IPS DF 4.7 (cell line): ENCODE results near the gene WASHC2A.
"Not testable (repeated sequence)": the region's sequence is repeated elsewhere in the genome, so short reads cannot be mapped to it uniquely, and the experiment has no call there.

Source experiments
- DNase-seq: peaks from one replicate; pipeline ENCODE4 v3.0.0-alpha.2; 2013; ENCODE audit warnings: low spot score; ENCODE audit errors: extremely low read depth

The WASHC2A gene

DNA sequence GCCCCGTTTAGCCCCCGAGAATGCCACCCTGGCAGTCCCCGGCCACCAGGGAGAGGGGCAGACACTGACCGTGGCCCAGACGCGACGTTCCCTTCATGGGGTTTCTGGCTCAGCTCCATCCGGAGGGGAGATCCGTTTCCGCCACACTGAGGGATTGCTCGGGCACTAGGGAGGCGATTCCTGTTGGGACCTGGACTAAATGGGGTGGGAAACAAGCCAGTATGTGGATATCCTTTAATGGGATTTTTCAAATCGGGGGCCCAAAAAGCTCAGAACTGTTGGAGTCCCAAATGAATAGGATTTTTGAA is 552 bp downstream of the WASHC2A start:
- not testable (repeated sequence) for DNase-seq

DNA sequence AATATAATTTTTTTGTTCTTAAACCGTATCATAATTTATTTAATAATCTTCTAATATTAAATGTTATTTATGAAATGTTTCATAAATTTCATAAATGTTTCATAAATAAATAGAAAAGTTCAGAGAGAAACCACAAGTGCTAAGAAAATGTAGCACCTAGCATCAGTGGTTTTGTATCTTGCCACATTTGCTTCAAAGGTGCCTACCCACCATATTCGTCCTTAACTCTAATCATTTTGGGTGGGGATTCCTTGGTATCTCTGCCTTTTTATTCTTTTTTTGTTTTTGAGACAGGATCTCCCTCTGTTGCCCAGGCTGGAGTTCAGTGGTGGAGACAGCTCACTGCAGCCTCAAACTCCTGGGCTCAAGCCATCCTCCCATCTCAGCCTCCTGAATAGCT is 7.4 kb downstream of the WASHC2A start:
- not testable (repeated sequence) for DNase-seq

DNA sequence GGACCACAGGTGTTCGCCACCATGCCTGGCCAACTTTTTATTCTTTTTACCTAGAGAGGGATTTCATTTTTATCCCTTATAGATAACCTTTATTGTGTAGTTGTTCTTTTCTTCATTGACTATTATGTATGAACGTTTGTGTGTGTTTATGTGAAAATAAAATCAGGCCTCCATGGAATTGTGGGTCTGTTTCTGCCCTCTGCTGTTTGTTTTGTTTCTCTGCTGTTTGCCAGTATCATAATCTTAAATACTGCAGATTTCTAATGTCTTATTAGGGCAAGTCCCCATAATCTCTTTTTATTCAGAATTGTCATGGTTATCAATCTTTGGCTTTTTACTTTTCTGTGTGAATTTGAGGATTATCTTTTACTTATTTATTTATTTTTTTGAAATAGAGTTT is 7.8 kb downstream of the WASHC2A start:
- DNase-seq, result not testable (repeated sequence)

DNA sequence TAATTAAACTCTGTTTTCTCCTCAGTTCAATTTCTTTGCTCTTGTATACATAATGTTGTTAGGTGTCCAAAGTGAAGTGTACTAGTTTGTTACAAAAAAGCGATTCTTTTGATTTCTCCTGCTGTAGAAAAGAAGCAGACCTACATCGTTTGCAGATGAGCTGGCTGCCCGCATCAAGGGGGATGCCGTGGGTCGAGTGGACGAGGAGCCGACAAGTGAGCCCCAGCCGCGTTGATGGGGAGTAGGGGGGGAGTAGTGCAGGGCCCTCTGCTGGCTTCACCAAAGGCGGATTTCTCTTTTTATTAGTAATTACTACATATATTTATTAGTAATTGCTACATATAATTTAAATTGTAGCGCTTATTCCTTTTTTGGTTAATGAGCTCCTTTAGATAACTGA is 23.6 kb downstream of the WASHC2A start:
- not testable (repeated sequence) for DNase-seq

DNA sequence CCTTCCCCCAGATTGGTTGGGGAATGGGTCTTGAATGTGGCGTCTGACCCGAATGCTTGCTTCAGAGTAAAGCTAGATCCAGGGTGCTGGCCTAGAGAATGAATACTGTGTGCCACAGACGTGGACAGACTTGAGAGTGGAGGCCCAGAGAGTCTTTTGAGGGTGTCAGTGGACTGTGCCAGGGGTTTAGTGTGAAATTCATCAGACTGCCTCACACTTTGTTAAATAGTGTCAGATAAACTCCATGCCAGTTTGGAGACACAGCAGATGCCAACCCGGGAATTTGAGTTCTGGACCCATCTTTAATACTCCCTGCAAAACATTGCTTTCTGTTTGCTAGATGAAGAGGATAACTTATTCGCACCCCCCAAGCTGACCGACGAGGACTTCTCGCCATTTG is 25.2 kb downstream of the WASHC2A start:
- not testable (repeated sequence) for DNase-seq

DNA sequence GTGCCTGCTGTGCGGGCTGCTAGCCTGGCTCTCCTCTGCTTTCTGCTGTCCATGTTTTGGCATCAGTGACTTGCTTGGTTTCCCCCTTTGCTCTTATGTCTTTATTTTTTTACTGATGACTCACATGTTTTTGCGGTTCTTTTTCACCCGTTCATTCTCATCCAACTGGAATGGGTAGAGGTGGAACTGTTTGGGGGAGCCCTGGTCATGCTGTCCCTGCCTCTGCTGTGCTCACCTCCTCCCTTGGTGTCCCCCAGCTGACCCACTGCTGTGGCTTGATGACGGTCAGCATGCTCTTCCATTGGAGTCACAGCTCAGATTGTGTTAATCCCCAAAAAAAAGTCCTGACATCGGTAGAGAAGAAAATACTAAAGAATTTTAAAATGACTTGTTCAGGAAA is 26.9 kb downstream of the WASHC2A start:
- not testable (repeated sequence) for DNase-seq

DNA sequence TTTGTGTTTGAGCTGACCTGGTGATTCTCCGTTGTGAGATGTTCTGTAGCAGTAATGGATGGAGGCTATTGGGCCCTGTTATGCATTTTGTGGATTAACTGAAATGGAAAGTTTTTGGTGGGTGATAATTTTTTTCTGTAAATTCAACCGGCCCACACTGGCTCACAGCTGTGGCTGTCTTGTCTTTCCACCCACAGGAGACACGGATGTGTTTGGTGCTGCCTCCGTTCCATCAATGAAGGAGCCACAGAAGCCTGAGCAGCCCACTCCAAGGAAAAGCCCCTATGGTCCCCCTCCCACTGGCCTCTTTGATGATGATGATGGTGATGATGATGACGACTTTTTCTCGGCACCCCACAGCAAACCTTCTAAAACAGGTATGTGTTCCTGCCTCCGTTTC is 27.6 kb downstream of the WASHC2A start:
- not testable (repeated sequence) for DNase-seq

DNA sequence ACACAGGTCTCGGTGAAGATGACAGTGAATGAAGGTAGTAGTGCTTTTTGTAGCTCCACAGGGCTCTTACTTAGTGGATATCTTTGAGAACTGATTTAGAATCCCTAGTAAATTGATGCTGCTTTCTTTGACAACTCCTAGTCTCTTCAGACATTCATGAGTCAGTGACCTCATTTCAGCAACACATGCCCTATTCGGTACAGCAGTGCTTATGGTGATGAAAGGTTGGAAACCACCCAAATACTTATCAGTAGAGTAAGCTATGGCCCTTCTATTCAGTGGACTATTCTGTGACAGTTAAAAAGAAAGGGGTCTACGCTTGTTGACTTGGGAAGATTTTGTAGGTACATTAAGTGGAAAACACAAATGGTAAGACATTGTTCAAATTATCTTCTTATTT is 29.0 kb downstream of the WASHC2A start:
- DNase-seq, result not testable (repeated sequence)

DNA sequence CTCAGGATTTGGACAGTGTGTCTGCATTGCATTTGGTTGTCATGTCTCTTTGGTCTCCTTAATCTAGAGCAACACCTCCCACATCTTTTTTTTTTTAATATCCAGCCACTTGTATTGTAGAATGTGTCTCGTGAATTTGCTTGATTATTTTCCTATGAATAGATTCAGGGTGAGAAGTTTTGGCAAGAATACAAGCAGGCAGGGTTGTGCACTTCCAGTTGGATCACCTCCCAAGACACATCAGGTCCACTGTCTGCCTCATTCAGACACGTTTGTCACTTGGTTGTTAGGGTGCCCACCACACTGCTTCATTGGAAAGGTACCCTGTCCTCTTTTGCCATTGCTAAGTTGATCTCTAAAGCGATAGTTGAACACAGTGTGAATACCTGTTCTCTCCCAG is 30.9 kb downstream of the WASHC2A start:
- DNase-seq, result not testable (repeated sequence)

DNA sequence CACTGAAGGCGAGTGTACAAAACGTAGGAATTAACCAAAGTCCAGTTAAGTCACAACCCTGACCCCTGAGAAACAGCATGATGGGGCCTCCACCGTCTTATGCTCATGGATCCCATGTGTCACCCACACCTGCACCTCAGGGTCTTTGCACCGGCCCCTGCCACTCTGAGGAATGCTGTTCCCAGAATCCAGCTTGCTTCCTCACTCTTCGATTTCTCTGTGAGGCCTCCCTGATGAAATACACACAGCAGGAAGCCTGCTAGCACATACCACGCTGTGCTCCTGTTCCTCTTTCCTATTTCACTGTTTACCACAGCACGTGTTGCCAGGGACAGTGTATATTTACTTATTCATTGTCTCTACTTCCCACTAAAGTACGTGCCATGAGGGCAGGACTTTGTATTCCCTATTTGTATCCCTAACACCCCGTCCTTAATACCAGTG is 33.4 kb downstream of the WASHC2A start:
- not testable (repeated sequence) for DNase-seq

DNA sequence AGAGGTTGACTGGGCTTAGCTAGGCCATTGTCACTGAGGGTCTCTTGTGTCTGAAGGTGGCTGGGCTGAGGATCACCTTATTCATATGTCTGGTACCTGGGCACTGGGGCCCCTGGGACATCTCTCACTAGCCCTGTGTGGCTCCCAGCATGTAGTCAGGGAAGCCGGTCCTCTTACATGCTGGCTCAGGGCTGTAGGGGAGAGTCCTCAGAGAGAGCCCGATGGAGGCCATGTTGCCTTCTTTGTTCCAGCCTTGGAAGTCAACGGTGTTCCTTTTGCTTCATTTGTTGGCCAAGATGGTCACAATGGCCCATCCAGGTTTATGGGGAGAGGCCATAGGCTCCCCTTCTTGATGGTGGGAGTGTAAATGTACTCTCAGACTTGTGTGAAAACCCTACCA is 34.0 kb downstream of the WASHC2A start:
- not testable (repeated sequence) for DNase-seq

DNA sequence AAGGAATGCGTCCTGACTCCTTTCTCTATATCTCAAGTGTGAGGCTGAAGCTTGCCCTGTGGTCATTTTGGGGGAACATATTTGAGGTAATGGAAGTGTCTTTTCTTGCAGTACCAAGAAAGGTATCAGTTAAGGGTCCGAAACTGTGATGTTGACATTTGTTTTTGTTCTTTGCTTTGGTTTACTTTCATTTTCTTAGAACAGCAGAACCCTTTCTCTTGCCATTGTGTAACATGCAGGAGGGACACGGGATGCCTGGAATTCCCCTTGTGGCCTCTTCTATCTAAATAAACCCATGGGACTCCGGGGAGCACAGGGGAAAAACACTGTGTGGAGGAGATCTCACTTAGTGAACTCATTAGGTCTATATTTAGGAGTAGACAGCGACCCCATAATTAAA is 34.5 kb downstream of the WASHC2A start:
- DNase-seq, result not testable (repeated sequence)

DNA sequence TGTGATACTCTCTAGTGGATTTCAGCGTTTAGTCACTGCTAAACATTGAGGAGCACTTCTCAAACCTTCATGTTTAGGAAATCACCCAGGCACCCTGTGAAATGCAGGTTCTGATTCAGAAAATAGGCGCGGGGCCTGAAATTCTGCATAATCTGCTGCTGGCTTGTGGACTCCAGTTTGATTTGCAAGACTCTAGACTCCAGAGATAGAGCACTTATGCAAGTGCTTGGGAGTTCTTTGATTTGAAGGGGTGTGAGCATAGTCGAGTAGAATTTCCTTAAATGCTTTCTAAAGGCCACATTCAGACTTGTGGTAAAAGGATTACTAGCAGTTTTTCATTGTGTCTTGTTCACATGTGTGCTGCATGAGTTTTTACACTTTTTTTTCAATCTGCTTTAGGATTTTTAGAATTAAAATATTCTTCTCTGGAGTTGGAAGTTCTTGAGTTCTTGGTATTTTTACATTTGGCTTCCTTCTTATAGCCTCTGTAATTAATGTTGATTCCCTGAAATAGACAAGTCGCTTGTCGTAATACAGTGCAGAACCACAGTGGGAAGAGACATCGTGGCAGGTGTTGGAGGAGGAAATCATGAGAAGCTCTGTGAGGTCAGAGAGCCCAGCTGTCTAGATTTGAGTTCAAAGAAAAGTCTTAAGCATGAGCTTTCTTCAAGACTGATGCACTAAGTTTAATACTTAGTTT is 41.4 kb downstream of the WASHC2A start:
- DNase-seq, result not testable (repeated sequence)

DNA sequence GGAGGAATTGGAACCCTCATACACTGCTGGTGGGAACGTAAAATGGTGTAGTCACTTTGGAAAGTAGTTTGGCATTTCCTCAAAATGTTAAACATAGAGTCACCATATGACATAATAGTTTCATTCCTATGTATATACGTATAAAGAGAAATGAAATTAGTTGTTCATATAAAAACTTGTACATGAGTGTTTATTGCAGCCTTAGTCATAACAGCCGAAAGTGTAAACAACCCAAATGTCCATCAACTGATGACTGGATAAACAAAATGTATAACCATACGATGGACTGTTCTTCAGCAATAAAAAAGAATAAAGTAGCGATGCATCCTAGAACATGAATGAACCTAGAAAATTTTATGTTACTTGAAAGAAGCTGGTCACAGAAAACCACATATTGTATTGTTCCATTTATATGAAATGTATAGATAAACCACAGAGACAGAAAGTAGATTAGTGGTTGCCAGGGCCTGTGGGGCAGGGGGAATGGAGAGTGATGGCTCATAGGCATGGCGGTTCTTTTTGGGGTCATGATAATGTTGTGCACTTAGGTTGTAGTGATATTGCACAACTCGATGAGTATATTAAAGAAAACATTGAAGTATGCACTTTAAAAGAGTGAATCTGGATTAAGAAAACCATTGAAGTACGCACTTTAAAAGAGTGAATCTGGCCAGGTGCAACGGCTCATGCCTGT is 44.8 kb downstream of the WASHC2A start:
- not testable (repeated sequence) for DNase-seq

DNA sequence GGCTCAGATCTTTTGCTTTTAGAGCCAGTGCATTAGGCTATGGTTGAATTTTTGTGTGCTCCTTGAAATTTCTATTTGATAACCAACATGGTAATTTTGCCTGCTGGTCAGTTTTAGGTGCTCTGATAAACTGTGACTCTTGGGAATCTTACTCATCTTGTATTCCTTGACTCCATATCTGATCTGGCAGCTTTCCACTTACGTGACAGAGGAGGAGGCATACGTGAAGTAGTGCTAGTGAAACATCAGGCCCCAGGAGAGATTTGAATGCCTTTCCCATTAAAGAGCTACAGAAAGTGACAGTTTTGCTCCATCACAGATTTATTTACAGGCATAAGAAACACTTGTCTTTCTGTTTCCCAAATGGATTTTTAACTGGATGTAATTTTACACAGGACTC is 59.0 kb downstream of the WASHC2A start:
- DNase-seq, result not testable (repeated sequence)

DNA sequence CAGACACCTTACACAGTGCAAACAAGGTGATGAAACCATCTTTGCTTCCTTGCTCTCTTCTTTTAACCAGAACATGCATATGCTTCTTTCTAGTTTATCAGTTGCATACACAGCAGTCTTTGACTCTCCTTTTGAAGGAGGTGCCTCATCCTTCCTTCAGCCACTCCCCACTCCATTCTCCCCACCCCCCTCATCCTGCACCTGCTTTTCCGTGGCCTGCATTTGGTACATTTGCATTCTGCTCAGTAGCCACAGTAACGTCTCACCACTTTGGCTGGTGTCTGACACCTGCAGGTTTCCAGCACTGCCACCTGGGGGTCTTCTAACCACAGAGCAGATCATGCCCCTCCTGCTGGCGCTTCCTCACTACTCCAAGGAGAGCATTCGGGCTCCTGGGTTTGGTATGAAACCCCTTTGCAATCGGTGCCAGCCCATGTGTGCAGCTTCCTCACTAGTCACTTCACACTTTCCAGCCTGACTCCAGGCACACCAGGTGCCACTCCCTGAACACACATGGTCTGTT is 60.1 kb downstream of the WASHC2A start:
- not testable (repeated sequence) for DNase-seq

DNA sequence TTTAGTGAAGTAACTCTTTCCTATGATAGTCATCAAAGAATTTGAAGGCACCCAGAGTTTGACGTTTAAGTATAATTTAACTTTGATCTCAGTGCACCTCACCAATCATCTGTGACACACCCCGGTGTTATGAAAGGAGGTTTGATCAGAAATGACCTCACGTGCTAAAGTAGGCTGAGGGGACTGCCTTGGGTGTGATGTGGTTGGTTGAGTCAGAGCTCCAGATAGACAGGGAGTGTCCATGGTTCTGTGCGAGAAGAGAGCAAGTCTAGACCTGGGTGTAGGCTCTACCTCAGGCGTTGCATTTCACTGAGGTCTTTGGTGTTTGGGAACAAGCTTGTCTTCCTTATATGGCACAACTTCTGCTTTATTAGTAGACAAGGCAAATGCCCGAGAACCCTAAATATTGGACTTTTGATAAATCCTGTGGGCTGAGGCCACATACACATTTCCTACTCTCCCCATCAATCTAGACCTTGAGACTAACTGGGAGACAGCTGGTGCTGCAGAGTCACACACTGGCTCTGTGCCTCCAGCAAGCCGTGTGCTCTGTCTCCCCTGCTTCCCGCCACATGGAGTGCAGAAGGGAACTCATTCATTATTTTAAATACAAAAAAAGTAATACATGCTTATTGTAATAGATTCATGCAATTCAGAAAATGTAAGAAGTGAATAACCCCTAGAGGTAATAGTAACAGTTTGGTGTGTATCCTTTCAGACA is 63.7 kb downstream of the WASHC2A start:
- not testable (repeated sequence) for DNase-seq

DNA sequence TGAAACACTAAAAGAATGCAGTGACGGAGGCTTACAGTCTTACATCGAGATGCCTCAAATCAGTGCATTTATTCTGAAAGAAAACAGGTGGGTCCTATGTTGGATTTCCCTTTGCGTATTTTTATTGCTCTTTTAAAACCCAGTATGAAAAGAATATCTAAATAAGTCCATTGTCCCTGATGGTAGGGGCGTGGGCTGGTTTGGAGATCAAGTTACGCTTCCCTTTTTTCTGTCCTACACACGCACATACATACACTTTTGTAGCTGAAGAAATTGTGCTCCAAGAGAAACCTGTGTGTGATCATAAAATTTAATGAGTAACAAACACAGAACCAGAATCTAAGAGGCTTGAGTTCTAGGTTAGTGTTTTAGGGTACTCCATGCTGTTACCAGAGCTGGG is 64.6 kb downstream of the WASHC2A start:
- DNase-seq, result not testable (repeated sequence)

DNA sequence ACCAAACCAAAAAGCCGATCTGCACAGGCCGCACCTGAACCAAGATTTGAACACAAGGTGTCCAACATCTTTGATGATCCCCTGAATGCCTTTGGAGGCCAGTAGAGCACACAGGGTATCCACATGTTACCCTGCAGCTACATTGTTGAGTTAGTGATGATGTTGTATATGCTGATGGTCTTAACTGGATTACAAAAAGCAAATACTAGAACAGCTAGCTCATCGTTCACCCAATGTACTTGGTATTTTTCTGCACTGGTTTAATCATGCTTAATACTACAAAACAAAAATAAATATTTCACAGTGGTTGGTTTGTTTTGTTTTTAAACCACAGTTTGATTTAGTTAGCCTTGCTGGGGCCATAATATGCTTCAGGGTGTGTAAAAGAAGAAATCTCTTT is 65.1 kb downstream of the WASHC2A start:
- DNase-seq, result not testable (repeated sequence)

DNA sequence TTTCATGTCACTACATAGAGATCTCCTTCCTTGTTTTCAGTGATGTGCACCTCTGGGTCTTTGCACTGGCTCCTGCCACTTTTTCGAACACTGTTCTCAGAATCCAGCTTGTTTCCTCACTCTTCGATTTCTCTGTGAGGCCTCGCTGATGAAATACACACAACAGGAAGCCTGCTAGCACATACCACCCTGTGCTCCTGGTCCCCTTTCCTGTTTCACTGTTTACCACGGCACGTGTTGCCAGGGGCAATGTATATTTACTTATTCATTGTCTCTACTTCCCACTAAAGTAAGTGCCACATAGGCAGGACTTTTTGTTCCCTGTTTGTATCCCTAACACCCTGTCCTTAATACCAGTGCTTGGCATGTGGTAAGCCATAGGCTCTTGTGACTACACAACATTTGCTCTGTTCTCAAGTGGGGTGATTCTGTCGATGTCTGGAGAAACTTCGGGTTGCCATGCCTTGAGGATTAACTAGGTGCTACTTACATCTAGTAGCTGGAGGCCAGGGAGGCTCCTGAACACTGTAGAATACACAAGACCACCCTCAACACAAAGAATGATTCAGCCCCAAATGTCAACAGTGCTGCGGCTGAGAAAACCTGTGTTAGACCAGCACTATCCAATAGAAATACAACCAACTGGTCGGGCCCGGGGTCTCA is 75.9 kb downstream of the WASHC2A start:
- DNase-seq, result not testable (repeated sequence)

DNA sequence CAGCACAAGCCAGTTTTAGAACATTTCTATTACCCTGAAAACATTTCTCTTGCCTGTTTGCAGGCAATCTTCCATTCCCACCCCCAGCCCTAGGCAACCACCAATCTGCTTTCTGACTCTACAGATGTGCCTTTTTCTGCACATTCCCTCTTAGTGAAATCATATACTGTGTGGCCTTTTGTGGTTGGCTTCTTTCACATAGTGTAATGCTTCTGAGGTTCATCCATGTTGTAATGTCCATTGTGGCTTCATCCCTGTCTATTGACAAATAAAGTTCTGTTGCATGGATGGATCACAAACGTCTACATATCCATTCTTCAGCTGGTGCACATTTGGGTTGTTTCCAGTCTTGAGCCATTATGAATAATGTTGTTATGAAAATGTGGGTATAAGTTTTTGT is 77.8 kb downstream of the WASHC2A start:
- DNase-seq, result not testable (repeated sequence)
